Keratinocyte (primary cell): ENCODE data around the gene DYNC1I2. TPM values are rescaled to one million over a fixed set of nuclear protein-coding genes. Genes with fewer than 3 reads are reported as not detected.

ENCODE experiments used
- DNase-seq: peaks from one replicate; pipeline ENCODE4 v3.0.0-alpha.2; 2011; ENCODE audit warnings: low read depth, missing footprints, low spot score
- FAIRE-seq: peaks from 2 replicates; lab custom pipeline; 2011; peaks lifted over from hg19 to GRCh38; lab: Jason Lieb, UNC
- H2AFZ ChIP-seq: 2 replicates; pipeline ENCODE4 v1.6.0; 2012; ENCODE audit warnings: low read length, control low read depth, inconsistent platforms; ENCODE audit not compliant: control insufficient read depth
- H3K27ac ChIP-seq: 2 replicates; pipeline ENCODE4 v1.5.1; 2011; ENCODE audit warnings: low read length; ENCODE audit not compliant: control insufficient read depth, insufficient read depth
- H3K27me3 ChIP-seq: 3 replicates; pipeline ENCODE4 v1.6.0; 2011; ENCODE audit warnings: low read length; ENCODE audit not compliant: control insufficient read depth, insufficient read depth; ENCODE audit errors: extremely low read depth
- H3K36me3 ChIP-seq, 2 experiments: 2 replicates in 1 of 2; 3 replicates in 1 of 2; pipeline ENCODE4 v1.5.1; 2011; ENCODE audit warnings: low read length in 2 of 2, mild to moderate bottlenecking in 1 of 2; ENCODE audit not compliant: control insufficient read depth in 2 of 2, insufficient read depth in 2 of 2; ENCODE audit errors: extremely low read depth in 1 of 2
- H3K4me1 ChIP-seq: 3 replicates; pipeline ENCODE4 v1.5.1; 2011; ENCODE audit warnings: low read length; ENCODE audit not compliant: control insufficient read depth, insufficient read depth; ENCODE audit errors: extremely low read depth
- H3K4me2 ChIP-seq: 3 replicates; pipeline ENCODE4 v1.6.0; 2011; ENCODE audit warnings: low read depth, low read length; ENCODE audit not compliant: control insufficient read depth, insufficient read depth; ENCODE audit errors: extremely low read depth
- H3K4me3 ChIP-seq, 3 experiments: fragments of 200-600 bp in 1 of 3; sonication (generic) in 1 of 3; 2 replicates in 2 of 3; 3 replicates in 1 of 3; pipeline ENCODE4 v1.5.1; 2011 to 2016; ENCODE audit warnings: low read length in 3 of 3, mild to moderate bottlenecking in 3 of 3, control low read depth in 2 of 3, inconsistent platforms in 1 of 3, low read depth in 1 of 3, mixed read lengths in 1 of 3, mixed run types in 1 of 3, moderate library complexity in 1 of 3; ENCODE audit not compliant: control insufficient read depth in 2 of 3, insufficient read depth in 2 of 3; ENCODE audit errors: extremely low read depth in 1 of 3
- H3K79me2 ChIP-seq: 2 replicates; pipeline ENCODE4 v1.6.0; 2012; ENCODE audit warnings: low read length; ENCODE audit not compliant: control insufficient read depth, insufficient read depth
- H3K9ac ChIP-seq: 3 replicates; pipeline ENCODE4 v1.6.0; 2011; ENCODE audit warnings: low read length; ENCODE audit not compliant: control insufficient read depth, insufficient read depth; ENCODE audit errors: extremely low read depth
- H3K9me1 ChIP-seq: 3 replicates; pipeline ENCODE4 v1.6.0; 2011; ENCODE audit warnings: low read length; ENCODE audit not compliant: control insufficient read depth, insufficient read depth; ENCODE audit errors: extremely low read depth
- H3K9me3 ChIP-seq: 2 replicates; pipeline ENCODE4 v1.5.1; 2012; ENCODE audit warnings: low read depth, low read length; ENCODE audit not compliant: control insufficient read depth
- H4K20me1 ChIP-seq: 3 replicates; pipeline ENCODE4 v1.6.0; 2011; ENCODE audit warnings: low read length; ENCODE audit not compliant: control insufficient read depth, insufficient read depth; ENCODE audit errors: extremely low read depth
- EZH2 ChIP-seq: IDR thresholded peaks from one replicate; pipeline ENCODE4 v1.6.1; 2012; ENCODE audit warnings: inconsistent platforms, mild to moderate bottlenecking, low read length, moderate library complexity
- dilution Hi-C: fragments of 300-500 bp; cut with MboI; formaldehyde crosslinking; loops from one replicate; pipeline ENCODE4 v1.7.0; 2020; ENCODE audit warnings: low sequenced_read_pairs; ENCODE audit not compliant: extremely low pct_ligation_motif_present
- polyA plus RNA-seq, 5 experiments: library from polyadenylated mRNA; depleted of rRNA in 3 of 5; stranded (reverse) in 3 of 5; stranded (forward) in 1 of 5; unstranded in 1 of 5; fragments of >200 nt; gene quantifications; 1 replicate in 1 of 5; 2 replicates in 3 of 5; 3 replicates in 1 of 5; pipeline versions ENCODE4 v1.2.1 to v1.2.3, GENCODE V29; 2011 to 2012; ENCODE audit warnings: missing spikeins in 2 of 5, low read depth in 1 of 5, low replicate concordance in 1 of 5
- TF ChIP-seq, protein P1 (sequence below), 3 experiments: IDR thresholded peaks in 1 of 3; conservative IDR thresholded peaks in 1 of 3; optimal IDR thresholded peaks in 1 of 3; 2 replicates in 2 of 3; 3 replicates in 1 of 3; pipeline versions ENCODE3 to v1.5.1; 2011; ENCODE audit warnings: low read length in 3 of 3, mild to moderate bottlenecking in 3 of 3, moderate library complexity in 2 of 3, control low read depth in 1 of 3, inconsistent platforms in 1 of 3; ENCODE audit not compliant: insufficient read depth in 2 of 3; ENCODE audit errors: extremely low read depth in 1 of 3

DYNC1I2 gene
- polyA plus RNA-seq, 1 donor (not counting 4 experiments of a cell fraction or from before 2014, with no cell fraction given) = 237 TPM

DNA sequence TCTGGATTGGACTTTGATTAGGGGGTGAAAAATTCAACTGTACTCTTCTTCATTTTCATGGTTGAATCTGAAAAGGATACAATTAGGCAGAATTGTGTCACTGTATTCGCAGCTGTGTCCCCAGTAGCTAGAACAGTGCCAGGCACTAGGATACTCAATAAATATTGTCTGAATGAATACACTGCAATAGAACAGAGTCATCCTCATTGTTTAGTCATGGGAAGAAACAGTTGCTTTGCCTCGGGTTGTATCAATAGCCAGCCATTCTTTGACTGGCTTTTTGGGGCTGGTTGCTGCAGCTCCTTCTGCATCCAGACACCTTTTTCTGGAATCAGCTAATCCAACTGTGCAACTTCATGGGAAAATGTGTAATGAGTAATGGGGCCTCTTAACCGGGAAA lies 18.1 kb upstream of the DYNC1I2 start:
- no peaks in the 10 kb centered on the region for H3K79me2 ChIP-seq
- no peak overlapping the region for H2AFZ ChIP-seq
- H3K4me1 ChIP-seq = no peaks in the 10 kb centered on the region
- H3K9me3 ChIP-seq = no peaks in the 10 kb centered on the region
- H3K9ac ChIP-seq = no peak overlapping the region
- FAIRE-seq (no peak), DNase-seq (no peak)
- H3K4me3 ChIP-seq = no peak overlapping the region
- no peak for TF ChIP-seq EZH2
- TF ChIP-seq, protein P1, sequence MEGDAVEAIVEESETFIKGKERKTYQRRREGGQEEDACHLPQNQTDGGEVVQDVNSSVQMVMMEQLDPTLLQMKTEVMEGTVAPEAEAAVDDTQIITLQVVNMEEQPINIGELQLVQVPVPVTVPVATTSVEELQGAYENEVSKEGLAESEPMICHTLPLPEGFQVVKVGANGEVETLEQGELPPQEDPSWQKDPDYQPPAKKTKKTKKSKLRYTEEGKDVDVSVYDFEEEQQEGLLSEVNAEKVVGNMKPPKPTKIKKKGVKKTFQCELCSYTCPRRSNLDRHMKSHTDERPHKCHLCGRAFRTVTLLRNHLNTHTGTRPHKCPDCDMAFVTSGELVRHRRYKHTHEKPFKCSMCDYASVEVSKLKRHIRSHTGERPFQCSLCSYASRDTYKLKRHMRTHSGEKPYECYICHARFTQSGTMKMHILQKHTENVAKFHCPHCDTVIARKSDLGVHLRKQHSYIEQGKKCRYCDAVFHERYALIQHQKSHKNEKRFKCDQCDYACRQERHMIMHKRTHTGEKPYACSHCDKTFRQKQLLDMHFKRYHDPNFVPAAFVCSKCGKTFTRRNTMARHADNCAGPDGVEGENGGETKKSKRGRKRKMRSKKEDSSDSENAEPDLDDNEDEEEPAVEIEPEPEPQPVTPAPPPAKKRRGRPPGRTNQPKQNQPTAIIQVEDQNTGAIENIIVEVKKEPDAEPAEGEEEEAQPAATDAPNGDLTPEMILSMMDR (optimal IDR thresholded peaks at IDR 0.05 in 1 of 3, IDR thresholded peaks at IDR 0.05 in 1 of 3, conservative IDR thresholded peaks at IDR 0.05 in 1 of 3; ENCODE audit: extremely low read depth in 1 of 3, insufficient read depth in 2 of 3, low read length in 3 of 3) = no peak
- no peaks in the 10 kb centered on the region for H3K36me3 ChIP-seq
- no peak overlapping the region for H3K27ac ChIP-seq
- no peaks in the 10 kb centered on the region for H3K9me1 ChIP-seq
- no peaks in the 10 kb centered on the region for H3K27me3 ChIP-seq
- H3K4me2 ChIP-seq = no peak overlapping the region
- no peaks in the 10 kb centered on the region for H4K20me1 ChIP-seq
- dilution Hi-C loops = no loop called here

GRCh38 chr2:171670655-171671054 lies 16.6 kb upstream of the DYNC1I2 start:
- peaks cover 4% of the 10 kb centered on the region for H3K4me1 ChIP-seq
- no peaks in the 10 kb centered on the region for H3K27me3 ChIP-seq
- FAIRE-seq = no peak
- H3K79me2 ChIP-seq = no peaks in the 10 kb centered on the region
- DNase-seq = no peak
- no peak overlapping the region for H2AFZ ChIP-seq
- TF ChIP-seq, protein P1 (optimal IDR thresholded peaks at IDR 0.05 in 1 of 3, IDR thresholded peaks at IDR 0.05 in 1 of 3, conservative IDR thresholded peaks at IDR 0.05 in 1 of 3; ENCODE audit: extremely low read depth in 1 of 3, insufficient read depth in 2 of 3, low read length in 3 of 3) = no peak
- no peak for TF ChIP-seq EZH2
- no peak overlapping the region for H3K4me3 ChIP-seq
- no peaks in the 10 kb centered on the region for H3K36me3 ChIP-seq
- no peaks in the 10 kb centered on the region for H4K20me1 ChIP-seq
- no peaks in the 10 kb centered on the region for H3K9me1 ChIP-seq
- H3K27ac ChIP-seq = no peak overlapping the region
- no peak overlapping the region for H3K4me2 ChIP-seq
- H3K9me3 ChIP-seq = no peaks in the 10 kb centered on the region
- dilution Hi-C loops = no loop called here
- H3K9ac ChIP-seq = no peak overlapping the region
